NCI-H1930 (cell line): ENCODE results near the gene PHYKPL.
A peak's percentile ranks its signal among the peaks of the same experiment; 100 is the strongest.
"Not testable (repeated sequence)": the region's sequence is repeated elsewhere in the genome, so short reads cannot be mapped to it uniquely, and the experiment has no call there.

Experiments
- DNase-seq, 2 experiments: peaks; one replicate each; lab custom pipeline; 2025; lab: John Stamatoyannopoulos, UW

Gene PHYKPL

DNA sequence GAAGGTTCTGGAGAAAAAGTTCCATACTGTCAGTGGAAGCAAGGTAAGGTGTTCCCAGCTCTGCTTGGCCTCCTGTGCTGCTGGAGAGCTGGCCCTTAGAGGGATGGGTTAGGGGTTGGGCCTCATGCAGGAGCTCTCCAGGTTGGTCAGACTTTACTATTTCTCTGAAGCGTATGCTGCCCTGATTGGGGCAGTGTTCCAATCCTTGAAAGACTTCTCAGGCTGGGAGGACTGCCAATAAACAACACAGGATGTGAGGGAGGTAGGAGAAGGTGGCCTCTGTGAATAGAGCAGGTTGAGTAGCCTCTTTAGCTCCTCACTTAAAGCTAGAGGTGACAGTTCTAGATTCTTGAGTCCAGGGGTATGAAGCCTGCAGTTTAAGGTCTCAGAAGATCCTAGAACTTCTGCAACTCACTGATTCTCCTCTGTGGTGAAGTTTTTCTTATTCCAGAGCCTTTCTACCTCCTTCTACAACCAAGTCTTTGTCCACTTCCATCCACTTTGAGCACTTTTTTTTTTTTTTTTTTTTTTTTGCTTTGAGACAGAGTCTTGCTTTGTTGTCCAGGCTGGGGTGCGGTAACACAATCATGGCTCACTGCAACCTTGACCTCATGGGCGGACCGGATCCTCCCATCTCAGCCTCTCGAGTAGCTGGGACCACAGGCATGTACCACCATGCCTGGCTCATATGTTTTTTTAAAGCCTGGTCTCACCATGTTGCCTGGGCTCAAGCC is 25.3 kb downstream of the PHYKPL start:
- DNase-seq = no peak

DNA sequence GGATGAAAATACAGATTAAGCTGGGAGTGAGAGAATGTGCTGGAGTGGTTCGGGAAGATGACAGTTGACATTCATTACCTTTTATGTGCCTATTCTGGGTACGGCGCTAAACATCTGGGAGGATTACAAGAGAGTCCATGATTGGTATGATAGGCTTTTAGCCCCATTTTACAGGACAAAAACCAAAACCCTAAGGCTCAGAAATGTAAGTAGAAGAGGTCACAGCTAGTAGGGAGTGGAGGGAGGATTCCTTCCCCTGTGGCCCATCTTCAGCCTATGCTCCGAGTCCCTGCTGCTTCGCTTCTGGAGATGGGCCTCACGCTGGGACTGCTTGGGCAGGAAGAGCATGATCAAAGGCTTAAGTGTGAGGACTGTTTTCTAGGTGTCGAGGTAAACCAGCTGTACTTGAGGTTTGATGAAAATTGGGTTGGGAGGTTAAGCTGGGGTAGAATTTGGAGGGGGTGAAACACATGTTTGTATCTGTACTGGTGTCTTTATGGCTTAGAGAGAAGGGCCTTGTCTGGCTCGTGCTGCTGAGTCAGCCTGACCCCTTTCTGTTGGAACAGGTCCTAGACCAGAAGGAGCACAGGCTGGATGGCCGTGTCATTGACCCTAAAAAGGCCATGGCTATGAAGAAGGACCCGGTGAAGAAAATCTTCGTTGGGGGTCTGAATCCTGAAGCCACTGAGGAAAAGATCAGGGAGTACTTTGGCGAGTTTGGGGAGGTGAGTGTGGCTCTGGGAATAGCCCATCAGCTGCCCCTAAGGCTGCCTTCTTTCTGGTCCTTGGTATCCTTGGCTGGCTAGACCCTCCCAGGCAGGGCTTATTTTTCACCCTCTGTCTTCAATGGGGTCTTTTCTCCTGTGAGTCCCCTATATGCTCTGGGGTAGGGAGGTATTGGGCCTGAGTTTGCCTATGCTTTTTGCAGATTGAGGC is 26.2 kb downstream of the PHYKPL start:
- no peak for DNase-seq

DNA sequence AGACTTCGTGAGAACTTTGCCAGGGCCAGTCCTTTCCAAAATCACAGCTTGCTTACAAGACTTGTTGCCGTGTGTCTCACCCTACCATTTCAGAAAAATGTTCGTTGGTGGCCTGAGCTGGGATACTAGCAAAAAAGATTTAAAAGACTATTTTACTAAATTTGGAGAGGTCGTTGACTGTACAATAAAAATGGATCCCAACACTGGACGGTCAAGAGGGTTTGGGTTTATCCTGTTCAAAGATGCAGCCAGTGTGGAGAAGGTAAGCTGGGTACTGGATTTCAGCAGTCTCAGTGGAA is 26.9 kb downstream of the PHYKPL start:
- no peak for DNase-seq

DNA sequence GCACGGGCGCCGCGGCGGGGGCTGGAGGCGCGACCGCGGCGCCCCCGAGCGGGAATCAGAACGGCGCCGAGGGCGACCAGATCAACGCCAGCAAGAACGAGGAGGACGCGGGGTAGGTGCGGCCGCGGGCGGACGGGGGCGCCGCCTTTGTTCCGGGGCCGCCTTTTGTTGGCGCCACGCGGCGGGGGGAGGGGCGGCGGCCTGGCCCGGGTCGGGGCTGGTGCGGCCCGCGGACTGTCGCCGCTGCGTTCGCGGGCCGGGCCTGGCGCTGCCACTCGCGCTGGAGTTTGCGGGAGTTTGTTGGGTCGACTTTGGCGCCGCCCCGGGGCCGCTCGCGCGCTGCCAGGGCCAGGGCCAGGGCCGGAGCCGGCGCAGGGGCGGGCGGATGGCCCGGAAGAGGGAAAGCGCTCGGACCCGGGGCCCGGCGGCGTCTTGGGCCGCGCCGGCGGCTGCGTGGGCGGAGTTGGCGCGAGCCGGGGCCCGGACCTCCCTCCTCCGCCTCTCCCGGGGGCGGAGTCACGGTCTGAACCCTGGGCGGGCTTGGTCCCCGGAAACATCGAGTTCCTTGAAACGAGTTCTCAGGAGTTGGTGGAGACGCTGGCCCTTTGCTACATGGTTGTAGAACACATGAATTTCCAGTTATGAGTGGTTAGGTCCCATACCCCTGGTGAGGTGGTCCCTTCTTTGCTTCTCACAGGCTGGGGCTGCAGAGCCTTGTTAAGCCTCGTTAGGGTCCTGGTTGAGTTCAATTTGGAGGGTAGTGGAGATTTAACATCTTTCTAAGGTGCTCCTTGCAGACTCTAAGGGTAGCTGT is 27.5 kb downstream of the PHYKPL start:
- DNase-seq = no peak

DNA sequence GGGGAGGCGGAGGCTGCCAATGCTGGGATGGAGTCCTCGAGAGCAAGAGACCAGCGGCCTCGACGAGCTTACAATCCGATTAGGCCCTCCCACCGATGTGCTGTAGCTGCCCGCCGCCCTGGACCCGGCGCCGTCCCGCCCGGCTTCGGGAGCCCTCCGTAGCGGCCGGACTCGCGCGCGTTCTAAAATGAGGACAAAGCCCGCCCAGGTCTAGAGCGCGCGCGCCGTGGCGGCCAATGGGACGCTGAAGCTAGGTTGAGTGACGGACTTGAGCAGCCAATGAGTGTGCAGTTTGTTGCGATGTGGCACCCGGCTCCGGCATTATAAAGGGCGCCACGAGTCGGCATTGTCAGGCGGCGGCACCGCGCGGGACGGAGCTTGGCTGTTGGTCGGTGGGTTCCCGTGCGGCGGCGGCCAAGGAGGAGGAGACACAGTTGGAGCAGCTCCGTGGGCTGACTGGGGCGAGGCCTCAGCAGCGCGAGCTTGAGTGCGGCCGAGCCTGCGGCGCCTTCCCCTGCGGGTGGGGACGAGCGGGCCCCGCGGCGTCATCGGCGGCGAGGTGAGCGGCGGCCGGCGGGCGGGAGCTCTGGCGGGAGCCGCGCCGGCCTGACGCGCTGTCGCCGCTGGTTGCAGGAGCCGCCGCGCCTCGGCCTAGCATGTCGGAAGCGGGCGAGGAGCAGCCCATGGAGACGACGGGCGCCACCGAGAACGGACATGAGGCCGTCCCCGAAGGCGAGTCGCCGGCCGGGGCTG is 28.2 kb downstream of the PHYKPL start, which contains the start of gene HNRNPAB:
Gene HNRNPAB (plus strand): TSS at position 352 of the 753 bp plus-strand sequence. CDS start 305 bp downstream, at position 657.
- DNase-seq = peak; percentile 75 to 90

DNA sequence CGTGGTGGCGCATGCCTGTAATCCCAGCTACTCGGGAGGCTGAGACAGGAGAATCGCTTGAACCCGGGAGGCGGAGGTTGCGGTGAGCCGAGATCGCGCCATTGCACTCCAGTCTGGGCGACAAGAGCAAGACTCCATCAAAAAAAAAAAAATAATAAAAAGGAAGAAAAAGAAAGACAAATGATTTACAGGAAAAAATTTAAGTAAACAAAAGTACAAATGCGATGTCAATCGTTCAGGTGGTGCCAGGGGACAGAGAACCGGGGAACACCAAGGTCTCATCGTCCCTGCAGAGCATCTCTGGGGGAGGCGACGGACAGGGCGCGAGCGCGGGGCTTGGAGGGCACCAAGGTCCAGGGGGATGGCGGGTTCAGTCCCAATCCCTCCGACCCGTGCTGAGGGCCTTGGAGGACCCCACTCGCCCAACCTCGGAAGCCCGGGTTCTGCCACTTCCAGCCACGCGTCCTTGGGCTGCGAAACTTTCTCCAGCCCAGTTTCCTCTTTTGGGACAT is 28.9 kb downstream of the PHYKPL start:
- no peak for DNase-seq

DNA sequence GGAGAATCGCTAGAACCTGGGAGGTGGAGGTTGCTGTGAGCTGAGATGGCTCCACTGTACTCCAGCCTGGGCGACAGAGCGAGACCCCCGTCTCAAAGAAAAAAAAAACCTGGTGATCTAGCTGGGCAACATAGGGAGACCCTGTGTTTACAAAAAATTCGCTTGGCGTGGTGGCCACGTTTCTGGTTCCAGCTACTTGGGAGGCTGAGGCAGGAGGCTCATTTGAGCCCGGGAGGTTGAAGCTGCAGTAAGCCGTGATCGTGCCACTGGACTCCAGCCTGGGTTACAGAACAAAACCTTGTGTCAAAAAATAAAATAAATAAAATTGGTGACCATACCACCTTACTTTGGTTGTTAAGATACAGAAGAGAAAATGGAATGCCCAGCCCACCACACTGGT is 30.1 kb downstream of the PHYKPL start:
- no peak for DNase-seq

DNA sequence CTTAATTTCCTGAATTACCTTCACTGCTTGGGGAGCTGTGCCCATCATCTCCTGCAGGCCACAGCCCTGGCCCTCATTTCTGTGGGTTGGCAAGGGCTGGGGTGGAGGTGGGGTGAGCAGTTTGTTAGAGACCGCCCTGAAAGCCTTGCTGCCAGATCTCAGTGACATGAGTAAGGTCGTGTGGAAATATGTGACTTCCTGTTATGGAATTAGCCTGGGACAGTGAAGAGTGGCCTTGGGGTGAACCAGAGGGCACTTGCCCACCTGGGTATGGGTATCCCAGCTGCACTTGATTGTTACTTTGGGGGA is 30.7 kb downstream of the PHYKPL start:
- no peak for DNase-seq

DNA sequence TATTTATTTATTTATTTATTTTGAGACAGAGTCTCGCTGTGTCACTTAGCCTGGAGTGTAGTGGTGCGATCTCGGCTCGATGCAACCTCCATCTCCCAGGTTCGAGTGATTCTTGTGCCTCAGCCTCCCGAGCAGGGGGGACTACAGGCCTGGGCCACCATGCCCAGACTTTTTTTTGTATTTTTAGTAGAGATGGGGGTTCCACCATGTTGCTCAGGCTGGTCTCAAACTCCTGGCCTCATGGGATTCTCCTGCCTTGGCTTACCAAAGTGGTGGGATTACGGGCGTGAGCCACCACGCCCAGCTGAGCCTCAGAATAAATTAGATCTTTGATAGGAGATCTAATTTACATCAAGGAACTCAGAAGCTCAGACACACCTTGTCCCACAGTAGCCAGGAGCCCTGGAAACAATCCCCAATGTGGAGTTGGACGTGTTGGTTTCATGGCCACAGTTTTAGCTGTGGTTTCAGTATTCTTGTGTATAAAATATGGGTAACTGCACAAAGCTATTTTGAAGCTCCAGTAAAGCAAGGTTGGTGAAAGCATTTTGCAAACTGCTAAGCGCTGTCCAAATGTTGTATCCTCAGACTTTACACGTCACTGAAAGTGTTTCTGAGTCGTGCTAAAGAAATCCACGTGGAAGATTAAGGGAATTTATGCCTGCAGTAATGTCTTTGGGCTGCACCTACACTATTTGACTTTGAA is 31.2 kb downstream of the PHYKPL start:
- DNase-seq = no peak

DNA sequence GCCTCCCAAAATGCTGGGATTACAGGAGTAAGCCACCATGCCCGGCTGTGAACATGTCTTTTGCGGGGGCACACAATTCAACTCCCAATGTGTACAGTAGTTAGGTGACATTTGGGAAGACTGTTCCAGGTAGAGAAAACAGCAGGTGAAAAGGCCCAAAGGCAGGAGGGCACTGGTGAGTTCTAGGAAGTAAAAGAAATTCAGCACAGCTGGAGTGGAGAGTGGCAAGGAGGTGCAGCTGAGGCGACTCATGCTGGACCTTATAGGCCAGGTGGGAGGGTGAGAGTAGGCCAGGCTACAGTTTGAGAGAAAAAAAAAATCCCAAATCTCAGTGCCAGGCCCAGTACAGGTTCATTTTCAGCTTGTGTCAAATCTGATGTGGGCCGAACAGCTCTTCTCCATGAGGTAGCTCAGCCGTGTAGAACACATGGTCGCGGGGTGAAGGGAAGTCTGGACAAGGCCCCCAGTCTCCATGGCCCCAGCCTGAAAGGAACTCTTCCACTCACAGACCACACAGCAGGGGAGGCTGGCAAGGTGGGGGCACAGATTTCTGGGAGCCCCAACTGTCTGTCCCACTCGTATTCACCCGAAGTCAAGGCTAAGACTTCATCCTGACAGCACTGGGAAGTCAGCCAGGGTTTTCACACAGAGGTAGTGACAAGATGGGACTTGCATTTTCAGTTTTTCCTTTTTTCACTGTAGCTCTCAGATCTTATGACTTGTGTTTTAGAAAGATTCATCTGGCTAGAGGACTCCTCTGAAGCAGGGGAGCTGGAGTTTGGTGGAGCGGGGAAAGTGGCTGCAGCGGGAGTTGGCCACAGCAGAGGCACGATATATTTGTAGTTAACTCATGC is 32.8 kb downstream of the PHYKPL start:
- DNase-seq = no peak

DNA sequence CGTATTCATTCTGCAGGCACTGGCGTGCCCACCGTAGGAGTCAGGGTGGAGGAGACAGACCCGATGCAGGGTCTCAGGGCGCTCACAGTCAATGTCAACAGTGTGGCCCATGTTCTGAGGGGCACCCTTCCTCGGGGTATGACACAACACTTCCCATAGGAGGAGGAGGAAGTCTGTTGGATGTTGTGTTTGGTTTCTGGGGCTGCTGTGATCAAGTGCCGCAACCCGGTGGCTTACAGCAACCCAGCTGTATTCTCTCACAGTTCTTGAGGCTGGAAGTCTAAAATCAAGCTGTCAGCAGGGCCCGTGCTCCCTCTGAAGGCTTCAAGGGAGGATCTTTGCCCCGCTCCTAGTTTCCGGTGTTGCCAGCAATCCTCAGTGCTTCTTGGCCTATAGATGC is 33.9 kb downstream of the PHYKPL start:
- DNase-seq = no peak

DNA sequence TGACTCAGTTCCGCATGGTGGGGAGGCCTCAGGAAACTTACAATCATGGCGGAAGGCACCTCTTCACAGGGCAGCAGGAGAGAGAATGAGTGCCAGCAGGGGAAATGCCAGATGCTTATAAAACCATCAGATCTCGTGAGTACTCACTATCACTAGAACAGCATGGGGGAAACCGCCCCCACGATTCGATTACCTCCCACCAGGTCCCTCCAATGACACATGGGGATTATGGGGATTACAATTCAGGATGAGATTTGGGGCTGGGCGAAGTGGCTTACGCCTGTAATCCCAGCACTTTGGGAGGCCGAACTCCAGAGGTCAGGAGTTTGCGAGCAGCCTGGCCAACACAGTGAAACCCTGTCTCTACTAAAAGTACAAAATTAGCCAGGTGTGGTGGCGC is 34.5 kb downstream of the PHYKPL start:
- not testable (repeated sequence) for DNase-seq

DNA sequence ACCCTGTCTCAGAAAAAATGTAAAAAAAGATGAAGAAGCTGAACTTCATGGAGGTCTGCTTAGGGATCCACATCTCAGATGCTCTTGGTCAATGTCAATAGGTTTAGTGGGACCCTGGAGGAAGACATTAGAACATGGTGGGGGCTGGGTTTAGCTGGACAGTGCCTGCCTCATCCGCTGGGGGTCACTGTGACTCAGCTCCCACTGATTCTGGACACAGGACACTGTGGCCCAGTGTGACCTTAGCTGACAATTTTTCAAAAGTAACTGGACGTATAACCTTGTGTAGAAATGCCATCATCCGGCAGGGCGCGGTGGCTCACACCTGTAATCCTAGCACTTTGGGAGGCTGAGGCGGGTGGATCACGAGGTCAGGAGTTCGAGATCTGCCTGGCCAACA is 35.6 kb downstream of the PHYKPL start:
- DNase-seq = no peak

DNA sequence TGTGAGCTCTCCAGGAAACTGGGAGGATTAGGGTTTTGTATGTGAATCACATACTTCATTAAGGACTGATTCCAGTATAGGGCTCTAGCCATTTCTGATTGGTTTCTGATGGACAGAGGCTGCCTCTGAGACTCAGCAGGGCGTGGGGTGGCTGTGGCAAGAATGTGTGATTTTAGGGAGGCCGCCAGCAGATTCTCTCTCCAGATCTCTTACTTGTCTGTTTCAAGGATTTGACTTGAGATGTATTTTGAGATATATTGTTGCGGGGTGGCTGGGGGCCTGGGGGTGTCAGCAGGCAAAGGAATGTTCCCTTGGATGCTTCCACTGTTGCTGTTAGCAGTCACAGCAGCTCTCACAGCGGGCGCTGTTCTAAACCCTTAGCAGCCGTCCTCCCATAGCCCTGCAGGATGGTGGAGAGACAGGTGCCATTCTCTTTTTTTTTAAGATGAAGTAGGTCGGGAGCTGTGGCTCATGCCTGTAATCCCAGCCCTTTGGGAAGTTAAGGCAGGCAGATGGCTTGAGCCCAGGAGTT is 36.3 kb downstream of the PHYKPL start:
- no peak for DNase-seq

DNA sequence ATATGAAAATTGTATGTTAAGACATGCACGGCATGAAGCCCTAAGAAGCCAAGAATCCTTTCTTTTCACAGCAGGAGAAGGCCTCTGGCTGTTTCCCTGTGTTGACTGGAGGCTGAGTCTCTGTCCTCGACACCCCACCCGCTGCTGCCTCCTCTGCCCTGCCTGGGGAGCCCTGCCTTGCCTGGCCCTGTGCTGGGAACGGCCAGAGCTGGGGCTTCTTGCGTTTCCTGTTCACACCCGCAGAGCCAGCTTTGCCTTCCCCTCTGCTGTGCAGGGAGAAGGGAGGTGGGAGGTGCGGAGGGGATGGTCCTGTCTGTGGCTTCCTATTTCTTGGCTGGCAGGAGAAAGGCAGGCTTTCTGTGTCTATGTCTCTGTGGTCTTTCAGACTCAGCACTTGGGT is 38.6 kb downstream of the PHYKPL start:
- DNase-seq = no peak

DNA sequence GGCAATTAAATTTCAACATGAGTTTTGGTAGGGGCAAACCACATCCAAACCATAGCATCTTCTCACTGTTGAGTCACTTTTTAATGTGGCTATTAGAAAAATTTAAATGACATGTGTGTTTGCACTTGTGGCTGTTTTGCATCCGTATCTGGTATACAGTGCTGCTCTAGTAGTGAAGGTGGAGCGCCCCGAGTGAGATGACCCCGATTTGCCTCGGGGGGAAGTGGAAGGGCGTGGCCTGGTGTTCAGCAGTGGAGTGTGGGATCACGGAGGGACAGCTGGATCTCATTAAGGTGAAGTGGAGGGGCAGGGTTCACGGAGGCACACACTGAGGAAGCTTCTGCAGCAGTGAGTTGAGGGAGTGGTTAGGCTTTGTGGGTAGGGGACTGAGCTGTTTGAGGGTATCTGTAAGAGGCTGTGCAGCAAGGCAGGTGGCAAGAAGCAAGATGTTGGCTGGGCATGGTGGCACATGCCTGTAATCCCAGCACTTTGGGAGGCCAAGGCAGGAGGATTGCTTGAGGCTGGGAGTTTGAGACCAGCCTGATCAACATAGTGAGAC is 39.3 kb downstream of the PHYKPL start:
- no peak for DNase-seq

DNA sequence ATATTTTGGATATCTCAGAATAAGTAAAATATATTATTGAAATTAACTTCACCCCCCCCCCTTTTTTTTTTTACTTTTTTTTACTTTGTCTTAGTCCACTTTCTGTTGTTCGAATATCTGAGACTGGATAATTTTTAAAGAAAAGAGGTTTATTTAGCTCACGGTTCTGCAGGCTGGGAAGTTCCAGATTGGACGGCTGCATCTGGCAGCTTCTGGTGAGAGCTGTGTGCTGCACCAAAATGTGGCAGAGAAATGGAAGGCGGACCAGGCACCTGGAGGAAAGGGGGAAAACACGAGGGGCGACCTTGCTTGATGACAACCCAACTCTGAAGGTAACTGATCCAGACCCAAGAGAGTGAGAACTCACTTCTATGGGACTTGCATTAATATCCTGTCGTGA is 39.8 kb downstream of the PHYKPL start:
- DNase-seq = no peak

DNA sequence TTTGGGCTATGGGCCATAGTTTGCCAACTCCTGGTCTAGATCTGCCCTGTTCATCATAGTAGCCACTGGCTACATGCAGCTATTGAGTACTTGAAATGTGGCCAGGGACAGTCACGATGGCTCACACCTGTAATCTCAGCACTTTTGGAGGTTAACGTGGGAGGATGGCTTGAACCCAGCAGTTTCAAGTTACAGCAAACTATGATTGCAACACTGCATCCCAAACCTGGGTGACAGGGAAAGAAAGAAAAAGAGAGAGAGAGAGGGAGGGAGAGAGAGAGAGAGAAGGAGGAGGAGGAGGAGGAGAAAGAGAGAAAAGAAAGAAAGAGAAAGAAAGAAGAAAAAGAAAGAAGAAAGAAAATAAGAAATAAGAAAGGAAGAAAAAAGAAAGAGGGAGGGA is 40.4 kb downstream of the PHYKPL start:
- no peak for DNase-seq

DNA sequence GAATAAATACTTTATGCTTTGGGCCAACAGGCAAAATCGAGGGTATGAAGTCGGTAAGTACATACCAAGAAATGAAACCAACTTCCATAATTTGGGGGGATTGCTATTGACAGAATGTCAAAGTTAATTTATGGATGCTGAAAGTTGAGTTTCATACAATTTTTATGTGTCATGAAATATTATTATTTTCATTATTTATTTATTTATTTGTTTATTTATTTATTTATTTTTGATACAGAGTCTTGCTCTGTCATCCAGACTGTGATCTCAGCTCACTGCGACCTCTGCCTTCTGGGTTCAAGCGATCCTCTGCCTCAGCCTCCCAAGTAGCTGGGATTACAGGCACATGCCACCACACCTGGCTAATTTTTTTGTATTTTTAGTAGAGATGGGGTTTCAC is 40.9 kb downstream of the PHYKPL start:
- DNase-seq = no peak

DNA sequence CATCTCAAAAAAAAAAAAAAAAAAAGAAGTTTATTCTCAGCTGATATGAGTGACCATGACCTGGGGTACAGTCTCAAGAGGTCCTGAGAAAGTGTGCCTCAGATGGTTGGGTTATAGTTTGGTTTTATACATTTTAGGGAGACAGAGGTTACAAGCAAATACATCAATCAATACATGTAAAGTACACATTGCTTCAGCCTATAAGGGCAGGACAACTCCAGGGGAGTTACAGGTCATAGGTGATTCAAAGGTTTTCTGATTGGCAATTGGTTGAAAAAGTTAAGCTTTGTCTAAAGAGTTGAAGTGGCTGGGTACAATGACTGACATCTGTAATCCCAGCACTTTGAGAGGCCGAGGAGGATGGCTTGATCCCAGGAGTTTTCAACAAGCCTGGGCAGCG is 43.2 kb downstream of the PHYKPL start:
- no peak for DNase-seq
